Amniotic stem cell (primary cell): ENCODE data around the gene LRRIQ1.
A peak's percentile ranks its signal among the peaks of the same experiment; 100 is the strongest.

Source experiments
- DNase-seq: peaks from one replicate; lab custom pipeline; 2025; lab: John Stamatoyannopoulos, UW

LRRIQ1 gene

DNA sequence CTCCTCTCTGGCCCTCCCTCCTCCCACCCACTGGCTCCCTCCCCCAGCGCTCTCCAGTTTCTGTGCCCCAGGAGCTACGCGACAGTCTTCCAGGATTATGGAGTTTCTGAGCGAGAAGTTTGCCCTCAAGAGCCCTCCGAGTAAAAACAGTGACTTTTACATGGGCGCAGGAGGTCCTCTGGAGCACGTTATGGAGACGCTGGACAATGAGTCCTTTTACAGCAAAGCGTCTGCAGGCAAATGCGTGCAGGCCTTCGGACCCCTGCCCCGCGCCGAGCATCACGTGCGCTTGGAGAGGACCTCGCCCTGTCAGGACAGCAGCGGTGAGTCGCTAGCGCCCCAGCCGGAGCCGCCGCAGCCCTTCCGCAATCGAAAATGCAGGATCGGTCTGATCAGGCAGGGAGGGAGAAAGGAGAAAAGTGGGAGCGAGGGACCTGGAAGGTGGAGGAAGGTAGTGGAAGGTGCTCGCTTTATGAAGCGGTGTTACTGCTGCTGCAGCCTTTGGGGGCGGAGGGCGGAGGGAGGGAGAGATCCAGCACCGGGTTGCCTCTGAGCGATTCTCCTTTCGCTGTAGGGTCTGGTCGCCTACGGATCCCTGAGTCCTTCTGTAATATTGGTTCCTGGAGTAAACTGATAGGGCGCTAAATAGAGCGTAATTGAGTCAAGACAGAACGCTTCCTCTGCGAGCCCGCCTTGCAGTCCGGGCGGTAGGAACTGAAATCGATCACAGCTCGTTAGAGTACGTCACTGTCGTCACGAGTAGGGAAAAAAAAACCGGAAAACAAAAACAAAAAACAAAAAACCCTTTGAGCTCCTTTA is 244.2 kb downstream of the LRRIQ1 start, which contains the start of gene ALX1:
TSS of gene ALX1 (plus strand) at position 56 of the 819 bp plus-strand sequence. CDS start at position 98, 42 bp downstream.
- DNase-seq, result peak; percentile 66

DNA sequence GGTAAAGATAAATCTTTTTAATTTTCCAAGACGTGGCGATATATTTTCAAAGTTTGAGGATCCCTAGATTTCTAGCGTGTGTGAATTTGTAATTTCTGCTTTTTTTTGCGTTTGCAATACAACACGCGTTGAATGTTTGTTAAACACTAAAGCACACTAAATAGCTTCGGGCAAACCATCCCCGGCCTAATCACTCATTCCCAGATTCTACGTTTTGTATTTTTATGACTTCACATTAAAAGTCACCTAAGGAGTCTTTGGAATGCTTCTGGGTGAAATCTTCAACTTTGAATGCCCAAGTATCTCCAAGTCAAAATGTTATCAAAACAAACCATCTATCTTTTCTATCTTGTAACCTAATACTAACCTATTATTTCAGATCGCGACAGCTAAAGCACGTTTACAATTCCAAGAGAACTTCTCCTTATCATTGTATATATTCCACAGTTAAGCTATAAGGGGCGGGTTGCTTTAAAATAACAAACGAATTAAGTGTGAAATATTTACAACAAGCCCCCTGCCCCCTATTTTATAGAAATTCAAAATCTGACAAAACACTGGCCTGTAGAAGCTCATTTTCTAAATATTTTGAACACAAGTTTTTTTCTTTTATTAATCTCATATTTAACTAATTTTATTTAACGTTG is 245.0 kb downstream of the LRRIQ1 start:
- DNase-seq, result no peak

DNA sequence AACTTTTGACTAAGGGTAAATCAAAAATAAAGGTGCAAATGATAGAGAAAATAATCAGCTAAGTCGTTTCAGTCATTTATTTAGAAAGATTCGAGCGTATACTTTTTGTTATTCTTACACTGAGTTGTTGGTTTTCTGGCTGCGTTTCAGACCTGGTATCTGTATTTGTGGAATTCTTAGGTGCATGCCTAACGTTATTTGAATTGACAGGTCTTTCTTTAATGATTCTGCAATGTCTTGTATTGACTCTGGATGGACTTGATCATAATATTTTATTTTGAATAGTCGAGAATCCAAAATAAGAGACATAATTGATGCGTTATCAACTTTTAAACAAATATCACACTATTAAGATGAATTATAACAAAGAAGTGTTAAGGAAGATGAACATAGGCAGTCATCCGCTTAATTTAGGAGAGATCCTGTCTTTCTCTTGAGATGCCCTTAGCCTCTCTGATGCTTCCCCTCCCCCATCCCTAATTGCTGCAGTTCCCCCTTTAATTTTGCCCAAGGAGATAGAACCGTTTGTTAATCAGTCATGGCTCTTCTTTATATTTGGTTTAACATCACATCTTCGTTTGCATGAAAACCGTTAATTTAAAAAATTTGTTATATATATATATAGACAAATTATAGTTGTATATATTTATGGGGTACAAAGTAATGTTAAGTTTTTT is 245.6 kb downstream of the LRRIQ1 start:
- no peak for DNase-seq

DNA sequence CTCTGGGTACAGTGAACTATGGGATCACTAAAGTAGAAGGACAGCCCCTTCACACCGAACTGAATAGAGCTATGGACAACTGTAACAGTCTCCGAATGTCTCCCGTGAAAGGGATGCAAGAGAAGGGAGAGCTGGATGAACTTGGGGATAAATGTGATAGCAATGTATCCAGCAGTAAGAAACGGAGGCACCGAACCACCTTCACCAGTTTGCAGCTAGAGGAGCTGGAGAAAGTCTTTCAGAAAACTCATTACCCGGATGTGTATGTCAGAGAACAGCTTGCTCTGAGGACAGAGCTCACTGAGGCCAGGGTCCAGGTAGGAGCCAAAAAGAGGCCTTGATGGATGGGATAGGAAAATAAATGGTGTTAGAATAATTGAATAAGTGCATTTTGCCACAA is 247.4 kb downstream of the LRRIQ1 start:
- DNase-seq, result no peak
